ENCODE data around the gene SLC16A5.

SLC16A5 gene

DNA sequence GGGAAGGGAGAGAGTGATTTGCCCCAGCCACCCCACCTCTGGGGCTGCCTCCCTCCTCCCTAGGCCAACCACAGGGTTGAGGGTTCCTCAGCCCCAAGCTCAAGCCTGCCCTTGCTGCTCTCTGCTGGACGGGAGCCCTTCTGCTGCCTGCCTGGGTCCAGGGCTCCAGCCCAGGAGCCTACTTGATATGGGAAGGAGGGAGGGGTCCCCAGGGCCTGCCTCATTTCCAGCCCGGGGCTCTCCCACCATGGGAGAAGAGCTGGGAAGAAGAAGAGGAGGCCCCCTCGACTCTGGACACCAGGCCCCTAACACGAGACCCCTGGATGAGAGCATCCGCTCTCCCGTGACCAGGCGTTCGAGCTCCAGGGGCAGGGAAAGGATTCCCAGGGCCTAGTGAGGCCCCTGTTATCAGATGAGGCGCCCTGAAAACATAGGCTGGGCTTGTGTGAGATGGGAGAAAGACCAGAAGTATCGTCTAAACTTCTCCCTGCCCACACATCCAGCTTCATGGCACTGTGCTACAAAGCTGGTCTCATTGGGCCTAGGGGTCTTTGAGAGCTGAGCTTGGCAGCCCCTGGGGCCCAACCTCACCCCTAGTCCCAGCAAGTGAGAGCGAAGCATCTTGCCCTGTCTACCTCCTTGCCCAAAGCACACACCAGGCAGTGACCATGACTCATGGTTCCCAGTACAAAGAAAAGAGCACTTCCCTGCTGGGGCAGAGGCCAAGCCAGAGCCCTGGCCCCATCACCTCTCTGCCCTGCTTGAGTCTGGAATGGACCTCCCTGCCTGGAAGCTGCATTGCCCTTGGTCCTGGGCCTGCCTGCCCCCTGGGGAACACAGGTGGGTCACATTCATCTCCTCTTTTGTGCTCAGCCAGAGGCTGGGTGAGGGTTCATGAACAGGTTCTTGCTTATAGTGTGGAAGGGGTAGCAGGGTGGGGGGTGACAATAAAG lies 987 bp downstream of the SLC16A5 start:
- no peak for DNase-seq

DNA sequence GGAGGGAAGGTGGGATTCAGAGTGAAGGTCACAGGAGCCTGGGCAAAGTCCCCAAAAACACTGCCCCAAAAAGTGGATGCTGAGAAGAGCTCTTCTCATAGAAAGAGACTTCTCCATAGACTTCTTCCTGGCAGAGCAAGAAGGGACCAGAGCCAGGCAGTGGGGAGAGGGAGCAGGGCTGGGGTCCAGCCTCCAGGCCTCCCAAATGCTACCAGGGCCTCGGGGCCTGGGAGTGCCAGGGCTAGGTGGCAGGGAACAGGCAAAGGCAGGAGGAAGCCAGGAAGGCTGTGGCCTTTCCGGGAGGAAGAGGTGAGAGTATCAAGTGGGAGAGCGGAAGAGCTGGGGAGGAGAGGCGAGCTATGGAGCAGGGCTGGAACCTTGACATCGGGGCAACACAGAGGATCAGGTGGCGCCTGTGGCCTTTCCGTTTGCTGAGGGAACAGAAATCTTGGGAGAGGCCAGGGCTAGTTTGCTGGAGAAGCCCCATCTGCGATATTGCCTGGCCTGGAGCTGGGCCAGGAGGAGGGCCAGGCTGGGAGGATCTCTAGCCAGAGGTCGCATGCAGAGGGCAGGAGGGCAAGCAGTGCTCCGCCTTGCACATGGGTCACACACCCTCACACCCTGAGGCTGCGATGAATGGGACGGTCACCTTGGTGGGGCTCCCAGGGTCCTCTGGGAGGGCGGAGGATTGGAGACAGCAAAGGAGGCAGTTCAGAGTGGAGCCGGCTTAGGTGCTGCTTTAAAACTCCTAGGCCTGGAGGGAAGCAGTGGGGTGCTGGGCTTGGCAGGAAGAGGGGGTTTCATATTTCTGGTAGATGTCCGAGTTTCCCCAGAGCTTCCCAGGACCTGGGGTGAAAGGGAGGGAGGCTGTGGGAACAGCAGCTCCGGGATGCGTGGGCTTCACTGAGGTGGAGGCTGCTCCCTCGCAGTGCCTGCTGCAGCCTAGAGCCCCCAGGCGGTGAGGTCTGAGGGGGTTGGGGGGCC lies 3.4 kb downstream of the SLC16A5 start:
- DNase-seq = no peak

DNA sequence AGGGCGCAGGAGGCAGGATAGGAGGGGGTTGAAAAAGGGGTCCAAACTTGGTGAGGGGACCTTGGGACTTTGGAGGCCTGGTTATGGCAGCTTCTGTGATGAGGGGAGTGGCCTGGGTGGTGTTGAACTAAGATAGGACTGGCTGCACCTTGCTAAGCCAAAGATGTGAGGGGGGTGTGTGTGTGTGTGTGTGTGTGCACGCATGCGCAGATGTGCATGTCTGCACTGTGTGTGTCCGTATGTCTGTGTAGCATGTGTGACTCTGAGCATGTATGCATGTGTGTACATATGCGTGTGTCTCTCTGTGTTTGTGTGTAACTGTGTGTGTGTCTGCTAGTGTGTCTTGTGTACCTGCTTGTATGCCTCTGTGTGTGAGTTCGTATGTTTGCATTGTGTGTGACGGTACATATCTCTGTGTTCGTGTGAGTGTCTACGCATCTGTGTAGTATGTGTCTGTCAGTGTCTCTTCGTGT lies 4.1 kb downstream of the SLC16A5 start:
- no peak for DNase-seq

DNA sequence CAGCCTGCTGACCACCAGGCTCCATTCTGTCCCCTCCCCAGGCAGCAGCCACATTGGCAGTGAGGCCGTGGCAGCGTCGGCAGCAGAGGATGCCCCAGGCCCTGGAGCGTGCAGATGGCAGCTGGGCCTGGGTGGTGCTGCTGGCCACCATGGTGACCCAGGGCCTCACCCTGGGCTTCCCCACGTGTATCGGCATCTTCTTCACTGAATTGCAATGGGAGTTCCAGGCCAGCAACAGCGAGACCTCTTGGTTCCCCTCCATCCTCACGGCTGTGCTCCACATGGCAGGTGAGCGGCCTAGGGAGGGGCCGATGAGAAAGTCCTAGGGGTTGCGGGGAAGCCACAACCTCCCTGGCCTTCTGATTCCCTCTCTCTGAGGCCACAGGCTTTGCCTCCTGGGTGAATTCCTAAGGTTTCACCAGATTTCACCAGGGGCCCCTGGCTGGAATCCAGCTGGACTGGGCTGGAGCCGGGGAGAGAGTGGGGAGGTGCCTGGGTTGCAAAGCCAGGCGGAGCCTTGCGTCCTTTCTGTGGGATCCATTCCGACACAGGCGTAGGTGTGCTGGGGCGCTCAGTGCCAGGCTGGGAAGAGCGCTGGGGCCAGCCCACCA lies 5.9 kb downstream of the SLC16A5 start:
- DNase-seq = no peak

DNA sequence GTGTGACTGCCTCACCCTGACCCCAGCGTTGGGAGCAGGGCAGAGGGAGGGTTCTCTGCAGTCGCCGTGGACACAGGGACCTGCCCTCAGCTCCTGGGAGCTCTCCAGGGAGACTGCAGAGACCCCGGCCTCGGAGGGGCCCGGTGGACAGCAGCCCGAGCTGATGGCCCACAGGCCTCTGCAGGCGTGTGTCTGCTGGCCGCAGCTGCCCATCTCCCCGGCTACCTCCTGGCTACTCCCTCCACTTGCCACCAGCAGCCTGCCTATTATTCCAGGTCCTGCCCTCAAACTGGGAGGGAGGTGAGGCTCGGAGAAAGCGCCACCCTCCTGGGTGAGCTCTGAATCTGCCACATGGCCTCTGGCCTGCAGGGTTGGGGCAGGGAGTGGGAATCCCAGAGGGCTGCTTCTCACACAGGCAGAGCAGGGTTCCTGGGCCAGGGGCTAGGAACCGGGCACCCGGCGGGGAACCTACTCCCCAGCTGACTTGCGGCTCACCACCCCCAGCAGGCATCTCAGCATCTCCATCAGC lies 7.2 kb downstream of the SLC16A5 start:
- no peak for DNase-seq

DNA sequence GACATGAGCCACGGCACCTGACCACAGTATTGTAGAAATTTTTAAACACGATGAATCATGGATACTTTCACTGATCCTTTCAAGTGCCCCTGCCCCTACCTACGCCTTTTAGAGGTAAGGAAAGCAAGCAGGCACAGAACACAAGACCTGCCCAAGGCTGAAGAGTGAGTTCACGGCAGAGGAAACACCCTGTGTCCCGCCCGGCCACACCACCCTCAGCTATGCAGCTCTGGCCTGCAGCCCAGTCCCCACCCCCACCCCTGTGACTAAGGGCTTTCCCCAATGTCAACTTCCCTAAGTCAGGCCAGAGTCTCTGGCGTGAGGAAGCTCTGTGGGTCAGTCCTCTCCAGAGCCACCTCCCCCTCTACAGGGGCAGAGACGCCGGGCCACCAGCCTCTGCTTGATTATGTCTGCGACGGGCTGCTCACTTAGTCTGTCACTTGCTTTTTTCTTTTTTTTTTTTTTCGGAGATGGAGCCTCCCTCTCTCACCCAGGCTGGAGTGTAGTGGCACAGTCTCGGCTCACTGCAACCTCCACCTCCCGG lies 8.4 kb downstream of the SLC16A5 start:
- DNase-seq = no peak

DNA sequence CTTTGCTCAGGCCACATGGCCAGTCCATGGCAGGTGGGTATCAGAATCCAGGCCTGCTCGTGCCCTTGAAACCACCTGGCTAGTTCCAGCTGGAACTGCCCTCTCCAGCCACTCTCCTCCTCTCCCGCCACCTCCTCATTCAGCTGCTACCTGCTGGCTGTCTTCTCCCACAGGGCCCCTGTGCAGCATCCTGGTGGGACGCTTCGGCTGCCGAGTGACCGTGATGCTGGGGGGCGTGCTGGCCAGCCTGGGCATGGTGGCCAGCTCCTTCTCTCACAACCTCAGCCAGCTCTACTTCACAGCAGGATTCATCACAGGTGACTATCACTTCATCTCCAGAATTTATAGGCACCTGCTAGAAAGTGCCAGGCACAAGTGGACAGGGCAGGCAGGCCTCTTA lies 10.1 kb downstream of the SLC16A5 start:
- no peak for DNase-seq

DNA sequence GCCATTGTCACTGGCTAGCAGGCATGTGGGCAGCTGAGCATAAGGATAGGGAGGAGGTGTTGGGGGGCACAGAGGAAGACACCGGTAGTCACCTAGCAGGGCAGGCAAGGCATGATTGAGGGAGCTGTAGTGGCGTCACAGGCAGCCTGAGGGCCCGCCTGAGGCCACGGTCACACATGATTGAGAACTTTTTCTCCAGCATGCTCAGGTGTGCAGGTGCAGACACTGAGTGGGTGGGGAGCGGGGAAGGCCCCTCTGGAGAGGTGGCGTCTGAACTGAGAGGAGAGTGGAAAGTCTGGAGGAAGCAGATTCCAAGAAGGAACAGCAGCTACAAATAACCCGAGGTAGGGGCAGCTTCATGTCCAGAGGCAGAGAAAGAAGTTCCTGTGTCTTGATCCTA lies 11.1 kb downstream of the SLC16A5 start:
- no peak for DNase-seq

DNA sequence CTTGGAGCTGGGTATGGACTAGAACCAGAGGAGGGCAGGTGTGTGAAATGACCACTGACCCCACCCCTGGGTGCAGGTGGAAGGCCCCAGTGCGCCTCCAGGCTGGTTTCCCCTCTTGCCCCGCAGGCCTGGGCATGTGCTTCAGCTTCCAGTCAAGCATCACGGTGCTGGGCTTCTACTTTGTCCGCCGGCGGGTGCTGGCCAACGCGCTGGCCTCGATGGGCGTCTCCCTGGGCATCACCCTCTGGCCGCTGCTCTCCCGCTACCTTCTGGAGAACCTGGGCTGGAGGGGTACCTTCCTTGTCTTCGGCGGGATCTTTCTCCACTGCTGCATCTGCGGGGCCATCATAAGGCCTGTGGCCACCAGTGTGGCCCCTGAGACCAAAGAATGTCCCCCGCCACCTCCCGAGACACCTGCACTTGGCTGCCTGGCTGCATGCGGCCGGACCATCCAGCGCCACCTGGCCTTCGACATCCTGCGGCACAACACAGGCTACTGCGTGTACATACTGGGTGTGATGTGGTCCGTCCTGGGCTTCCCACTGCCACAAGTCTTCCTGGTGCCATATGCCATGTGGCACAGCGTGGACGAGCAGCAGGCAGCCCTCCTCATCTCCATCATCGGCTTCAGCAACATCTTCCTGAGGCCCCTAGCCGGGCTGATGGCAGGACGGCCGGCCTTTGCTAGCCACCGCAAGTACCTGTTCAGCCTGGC lies 12.3 kb downstream of the SLC16A5 start:
- DNase-seq = no peak

DNA sequence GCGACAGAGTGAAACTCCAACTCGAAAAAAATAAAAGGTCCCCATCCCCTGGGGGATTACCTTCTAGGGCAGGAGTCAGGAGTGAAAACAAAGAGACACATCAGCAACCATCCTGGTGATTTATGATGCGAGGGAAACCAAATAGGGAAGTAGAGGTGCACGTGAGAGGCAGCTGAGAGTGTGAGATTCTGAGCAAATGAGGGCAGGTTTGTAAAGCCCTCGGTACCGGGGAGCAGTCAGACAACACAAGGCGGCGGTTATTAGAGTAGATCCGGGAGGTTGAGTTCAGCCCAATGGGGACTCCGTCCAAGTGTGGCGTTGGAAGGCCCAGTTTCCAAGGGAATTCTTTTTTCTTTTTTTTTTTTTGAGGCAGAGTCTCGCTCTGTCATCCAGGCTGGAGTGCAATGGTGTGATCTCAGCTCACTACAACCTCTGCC lies 14.6 kb downstream of the SLC16A5 start:
- DNase-seq = no peak

DNA sequence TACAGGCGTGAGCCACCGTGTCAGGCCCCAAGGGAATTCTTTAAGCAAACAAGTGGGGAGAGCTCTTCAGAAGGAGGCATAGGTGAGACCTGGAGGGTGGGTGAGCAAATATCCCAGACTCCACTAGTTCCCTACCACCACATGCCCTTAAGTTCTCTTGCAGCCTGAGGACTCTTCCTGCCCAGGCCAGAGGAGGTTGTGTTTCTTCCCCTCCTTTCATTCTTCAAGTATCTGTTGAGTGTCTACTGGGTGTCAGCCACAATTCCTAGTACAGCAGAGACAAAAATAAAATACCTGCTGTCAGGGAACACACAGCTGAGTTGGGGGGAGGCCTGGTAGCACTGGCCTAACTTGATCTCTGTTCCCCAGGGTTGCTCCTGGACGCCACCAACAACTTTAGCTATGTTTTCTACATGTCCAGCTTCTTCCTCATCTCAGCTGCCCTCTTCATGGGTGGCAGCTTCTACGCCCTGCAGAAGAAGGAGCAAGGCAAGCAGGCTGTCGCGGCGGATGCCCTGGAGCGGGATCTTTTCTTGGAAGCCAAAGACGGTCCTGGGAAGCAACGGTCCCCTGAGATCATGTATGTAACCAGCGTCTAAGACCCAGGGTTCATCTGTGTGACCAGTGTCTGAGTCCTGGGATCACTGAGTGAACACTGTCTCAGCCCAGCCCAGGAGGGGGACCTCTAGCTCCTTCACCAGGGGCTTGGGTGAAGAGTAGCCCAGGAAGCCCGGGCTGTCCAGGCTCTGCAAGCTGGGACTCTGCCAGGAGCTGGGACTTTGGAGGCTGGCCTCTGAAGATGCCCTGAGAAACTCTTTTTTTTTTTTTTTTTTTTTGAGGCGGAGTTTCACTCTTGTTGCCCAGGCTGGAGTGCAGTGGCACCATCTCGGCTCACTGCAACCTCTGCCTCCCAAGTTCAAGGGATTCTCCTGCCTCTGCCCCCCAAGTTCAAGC lies 16.1 kb downstream of the SLC16A5 start:
- no peak for DNase-seq

DNA sequence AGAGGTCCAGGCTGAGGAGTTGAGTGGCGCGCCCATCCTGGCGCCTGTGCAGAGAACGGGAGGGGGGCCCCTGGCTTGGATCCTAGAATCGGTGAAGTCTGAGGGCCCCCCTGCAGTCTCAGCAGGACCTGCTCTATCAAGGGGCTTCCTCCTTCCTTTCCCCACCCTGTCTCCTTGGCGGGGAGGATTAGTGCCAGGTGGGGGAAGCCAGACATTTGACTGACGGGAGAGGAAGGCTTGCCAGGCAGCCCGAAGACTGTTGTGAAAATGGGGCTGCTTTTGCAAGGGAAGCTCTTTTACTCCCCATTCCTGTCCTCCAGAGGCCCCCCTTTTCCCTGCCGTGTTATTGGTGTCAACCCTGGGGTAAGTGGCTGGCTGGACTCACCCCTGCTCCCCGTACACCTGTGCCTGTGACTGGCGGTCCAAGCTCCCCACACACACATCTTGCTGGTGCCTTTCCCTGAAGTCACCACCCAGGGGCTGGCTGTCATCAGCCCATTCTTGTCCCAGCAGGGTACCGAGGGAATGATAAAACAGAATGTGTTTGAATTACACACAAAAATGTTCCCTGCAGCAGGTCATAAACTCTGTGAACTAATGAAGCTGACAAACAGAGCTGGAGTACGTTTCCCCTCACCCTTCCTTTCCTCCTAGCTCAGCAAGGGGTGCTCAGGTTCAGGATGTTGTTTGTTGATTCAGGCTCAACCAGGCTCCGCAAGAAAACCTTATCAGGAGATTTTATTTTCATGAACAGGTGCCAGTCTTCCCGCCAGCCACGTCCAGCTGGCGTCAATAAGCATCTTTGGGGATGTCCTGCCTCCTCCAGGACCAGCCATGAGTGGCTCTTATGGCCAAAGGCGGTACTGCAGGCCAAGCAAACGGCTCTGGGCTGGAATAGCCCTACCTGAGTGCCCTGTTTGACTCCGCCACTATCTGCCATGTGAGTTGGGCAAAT lies 17.6 kb downstream of the SLC16A5 start:
- DNase-seq = peak; percentile 70

DNA sequence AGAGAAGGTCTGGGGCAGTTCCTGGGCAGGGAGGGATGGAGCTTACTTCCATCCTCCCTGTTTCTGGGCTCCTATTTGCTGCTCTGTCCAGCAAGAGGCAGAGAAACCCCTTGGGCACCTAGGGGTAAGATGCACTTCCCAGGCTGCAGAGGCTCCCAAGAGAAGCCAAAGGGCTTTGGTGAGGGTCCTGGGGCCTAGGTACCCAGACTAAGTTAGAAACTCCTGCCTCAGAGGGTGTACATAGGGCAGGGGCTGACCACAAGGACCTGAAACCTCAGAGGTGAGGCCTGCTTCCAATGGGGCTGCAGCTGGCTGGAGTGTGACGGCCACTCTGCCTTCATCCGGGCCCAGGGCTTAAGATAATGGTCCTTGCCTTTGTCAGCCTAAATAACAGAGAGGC lies 20.4 kb downstream of the SLC16A5 start:
- no peak for DNase-seq

DNA sequence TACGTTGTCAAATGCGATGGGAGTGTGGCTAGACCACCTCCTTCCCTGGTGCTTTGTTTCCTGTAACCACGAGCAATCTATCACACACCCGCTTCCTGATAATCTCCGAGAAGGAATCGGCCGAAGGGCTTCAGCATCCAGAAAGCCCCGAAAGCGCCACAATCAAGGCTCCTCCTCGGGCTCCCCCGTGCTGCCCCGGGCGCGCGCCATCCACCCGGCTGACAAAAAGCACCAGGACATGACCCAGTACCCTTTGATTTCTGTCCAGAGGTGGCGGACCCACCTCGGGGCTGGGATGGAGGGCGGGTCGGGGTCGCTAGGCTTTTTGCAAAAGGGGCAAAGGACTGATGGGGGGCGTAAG lies 21.3 kb downstream of the SLC16A5 start:
- DNase-seq = no peak

DNA sequence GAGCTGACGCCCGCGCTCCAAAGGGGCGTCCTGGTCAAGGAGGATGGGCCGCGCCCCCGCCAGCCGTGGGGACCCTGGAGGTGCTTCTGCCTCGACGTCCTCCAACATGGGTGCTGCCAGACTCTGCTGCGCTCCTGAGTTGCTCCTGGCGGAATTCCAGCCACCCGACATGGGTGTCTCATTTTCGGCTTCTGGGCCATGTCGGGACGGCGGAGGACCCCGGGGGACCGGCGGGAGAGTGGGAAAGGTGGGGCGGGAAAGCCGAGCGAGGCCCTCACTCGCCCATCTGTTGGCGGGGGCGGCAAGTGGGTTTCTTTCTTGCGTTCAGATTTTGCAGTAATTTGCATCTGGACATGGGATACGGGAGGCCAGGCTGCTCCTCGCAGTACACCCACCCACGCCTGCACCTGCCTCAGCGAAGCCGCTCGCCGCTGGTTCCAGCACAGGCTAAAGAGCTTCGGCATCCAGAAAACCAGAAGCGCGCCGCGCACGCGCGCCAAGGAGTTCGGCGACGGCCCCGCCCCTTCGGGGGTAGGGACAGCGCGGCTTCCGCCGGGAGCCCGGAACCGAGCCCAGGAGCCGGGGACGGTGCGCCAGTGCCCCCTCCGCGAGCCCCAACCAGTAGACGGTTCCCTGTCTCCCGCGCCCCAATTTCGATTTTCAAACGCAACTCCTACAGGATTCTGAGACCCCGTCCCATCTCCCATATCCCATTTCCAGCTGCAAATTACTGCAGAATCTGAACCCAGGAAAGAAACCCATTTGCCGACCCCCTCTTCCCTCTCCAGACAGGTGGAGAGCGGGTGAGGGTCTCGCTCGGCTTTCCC lies 21.9 kb downstream of the SLC16A5 start, which contains the start of gene ARMC7:
Gene ARMC7, plus strand, starts transcription at position 563 of the 827 bp plus-strand sequence. CDS start 320 bp downstream, outside the sequence.
- peak; percentile 60 for DNase-seq

DNA sequence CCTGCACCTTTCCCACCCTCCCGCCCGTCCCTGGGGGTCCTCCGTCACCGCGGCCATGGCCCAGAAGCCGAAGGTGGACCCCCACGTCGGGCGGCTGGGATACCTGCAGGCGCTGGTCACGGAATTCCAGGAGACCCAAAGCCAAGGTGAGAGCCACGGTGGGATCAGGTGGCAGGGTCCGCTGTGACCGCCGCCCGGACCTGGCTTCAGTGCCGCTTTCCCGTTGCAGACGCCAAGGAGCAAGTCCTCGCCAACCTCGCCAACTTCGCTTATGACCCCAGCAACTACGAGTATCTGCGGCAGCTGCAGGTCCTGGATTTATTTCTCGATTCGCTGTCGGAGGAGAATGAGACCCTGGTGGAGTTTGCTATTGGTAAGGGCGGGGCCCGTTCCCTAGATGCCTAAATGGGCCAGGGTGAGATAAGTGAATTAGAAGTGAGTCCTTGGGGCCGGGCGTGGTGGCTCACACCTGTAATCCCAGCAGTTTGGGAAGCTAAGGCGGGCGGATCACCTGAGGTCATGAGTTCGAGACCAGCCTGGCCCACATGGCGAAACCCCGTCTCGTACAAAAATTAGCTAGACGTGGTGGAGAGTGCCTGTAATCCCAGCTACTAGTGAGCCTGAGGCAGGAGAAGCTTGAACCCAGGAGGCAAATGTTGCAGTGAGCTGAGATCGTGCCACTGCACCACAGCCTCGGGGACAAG lies 22.6 kb downstream of the SLC16A5 start:
- no peak for DNase-seq

DNA sequence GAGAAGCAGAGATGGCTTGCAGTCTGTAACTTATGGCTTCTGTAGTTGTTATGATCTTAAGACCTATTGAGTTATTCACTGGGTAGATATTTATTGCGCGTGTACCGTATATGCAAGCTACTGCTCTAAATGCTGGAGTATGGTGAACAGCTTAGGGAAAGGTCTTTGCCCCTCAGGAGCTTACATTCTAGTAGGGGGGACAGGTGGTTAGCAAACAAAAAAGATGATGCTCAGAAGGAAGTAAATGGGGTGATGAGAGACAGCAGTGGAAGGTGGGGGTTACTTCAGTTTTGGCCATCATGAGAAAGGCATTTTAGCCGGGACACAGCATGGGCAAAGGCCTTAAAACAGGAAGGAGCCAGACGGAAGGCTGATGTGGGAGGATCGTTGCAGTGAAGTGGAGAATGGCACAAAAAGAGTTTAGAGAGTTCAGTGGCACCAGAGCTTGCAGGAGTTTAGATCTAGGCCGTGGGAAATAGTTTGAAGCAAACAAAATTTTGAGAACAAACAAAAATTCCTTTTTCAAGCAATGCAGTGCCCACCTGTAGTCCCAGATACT lies 24.1 kb downstream of the SLC16A5 start:
- no peak for DNase-seq

Measured in DMS 273 treated with DMSO at 0.1 percent for 48 hours (cell line).